CMK (cell line): ENCODE results near the gene EPB41L1.
A peak's percentile ranks its signal among the peaks of the same experiment; 100 is the strongest.

Source experiments
- DNase-seq: peaks from one replicate; pipeline ENCODE4 v3.0.0-alpha.2; 2010; ENCODE audit warnings: low read depth

Gene EPB41L1

GRCh38 chr20:36155991-36156390, 1.5 kb downstream of the EPB41L1 start:
- DNase-seq = no peak

- DNase-seq = no peak
Measured at GRCh38 chr20:36157610-36158009, 3.1 kb downstream of the EPB41L1 start.

DNA sequence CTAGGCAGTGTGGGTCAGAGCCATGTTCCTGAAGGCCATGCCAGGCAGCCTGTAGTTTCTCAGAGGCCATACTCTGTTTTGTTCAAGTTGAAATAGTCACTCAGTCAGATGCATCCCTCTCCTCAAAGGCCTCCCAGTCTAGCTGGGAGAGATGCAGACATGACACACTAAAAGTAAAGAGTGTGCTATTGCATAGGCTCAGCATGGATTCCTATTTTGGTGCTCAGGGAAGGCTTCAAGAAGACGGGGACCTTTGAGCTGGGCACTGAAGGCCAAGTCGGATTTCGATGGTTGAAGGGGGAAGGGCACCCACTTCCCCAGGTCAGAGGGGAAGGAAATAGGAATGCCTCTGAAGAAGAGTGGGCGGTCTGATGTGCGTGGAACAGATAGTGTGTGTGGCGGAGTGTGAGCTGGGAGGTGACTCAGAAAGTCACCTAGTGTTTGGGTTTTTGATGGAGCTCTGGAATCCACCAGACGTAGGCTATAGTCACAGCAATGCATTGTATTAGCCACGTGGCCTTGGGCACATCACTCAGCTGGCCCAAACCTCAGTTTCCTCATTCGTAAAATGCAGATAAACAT, 3.7 kb downstream of the EPB41L1 start:
- DNase-seq = no peak

DNA sequence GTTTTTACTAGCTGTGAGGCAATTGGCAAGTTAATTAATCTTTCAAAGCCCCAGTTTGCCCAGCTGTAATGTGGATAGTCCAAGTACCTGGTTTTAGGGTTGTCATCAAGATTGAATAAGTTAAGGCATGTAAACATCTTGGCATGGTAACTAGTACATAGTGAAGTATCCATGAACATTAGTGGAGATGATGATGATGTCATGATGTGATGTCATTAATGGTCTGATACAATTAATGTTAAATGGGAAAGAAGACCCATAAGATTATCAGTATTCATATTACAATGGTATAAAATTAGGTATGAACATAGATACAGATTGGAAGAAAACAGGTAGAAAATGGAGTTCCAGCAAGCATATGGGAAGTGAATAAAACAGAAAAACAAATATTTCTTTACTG, 5.3 kb downstream of the EPB41L1 start:
- no peak for DNase-seq

DNA sequence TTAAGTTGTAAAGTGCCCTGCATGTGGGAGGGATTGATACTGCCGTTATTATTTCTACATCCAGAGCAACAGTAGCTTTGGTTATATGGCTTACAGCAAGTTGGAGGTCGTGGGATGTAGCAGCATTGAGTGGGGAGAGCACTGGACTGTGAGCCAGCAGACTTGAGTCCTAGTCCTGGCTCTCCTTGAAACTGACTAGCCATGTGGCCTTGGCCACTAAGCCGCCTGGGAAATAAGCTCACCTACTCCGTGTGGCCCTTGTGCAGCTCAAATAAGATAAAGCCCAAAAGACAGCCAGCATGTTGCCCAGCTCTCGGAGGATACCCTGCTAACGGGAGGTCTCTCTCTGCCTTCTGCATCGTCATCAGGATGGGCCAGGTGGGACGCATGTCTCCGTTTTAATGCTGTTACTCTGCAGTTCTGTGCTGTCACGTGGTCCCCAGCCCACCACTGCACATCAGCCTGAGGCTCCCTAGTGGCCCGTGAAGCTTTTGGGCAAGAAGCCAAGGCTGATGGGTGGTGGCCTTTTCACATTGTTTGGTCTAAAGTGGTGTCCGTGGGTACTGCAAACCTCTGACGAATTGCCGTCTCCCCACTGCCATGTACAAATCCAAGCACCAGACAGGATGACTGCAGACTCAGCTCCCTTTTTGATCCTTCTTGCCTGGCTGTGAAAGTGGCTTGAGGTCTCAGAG, 7.9 kb downstream of the EPB41L1 start:
- DNase-seq = no peak

GRCh38 chr20:36167902-36168503, 13.5 kb downstream of the EPB41L1 start:
- DNase-seq = no peak

GRCh38 chr20:36170542-36171215, 16.1 kb downstream of the EPB41L1 start:
- DNase-seq = no peak

- peak; percentile 22 for DNase-seq
Measured at GRCh38 chr20:36173451-36173933, 19.0 kb downstream of the EPB41L1 start.

GRCh38 chr20:36175016-36175415, 20.5 kb downstream of the EPB41L1 start:
- DNase-seq = no peak

DNA sequence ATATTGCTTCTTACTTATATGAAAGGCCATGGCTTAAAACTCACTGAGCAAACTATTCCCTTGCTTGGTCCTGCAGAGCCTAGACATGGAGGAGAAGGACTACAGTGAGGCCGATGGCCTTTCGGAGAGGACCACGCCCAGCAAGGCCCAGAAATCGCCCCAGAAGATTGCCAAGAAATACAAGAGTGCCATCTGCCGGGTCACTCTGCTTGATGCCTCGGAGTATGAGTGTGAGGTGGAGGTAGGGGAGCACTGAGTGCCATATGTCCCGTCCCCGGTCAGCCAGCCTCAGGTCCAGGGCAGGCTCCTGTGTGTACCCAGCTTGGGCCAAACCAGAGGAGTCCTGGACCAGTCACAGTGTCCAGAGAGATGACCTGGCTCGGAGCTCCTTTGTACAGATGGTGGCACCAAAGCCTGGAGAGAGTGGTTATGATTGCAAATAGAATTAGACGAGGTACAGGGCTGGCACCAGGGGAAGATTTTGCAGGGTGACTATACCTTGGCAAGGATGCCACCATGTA, 21.0 kb downstream of the EPB41L1 start:
- DNase-seq = no peak

- DNase-seq = no peak
Measured at GRCh38 chr20:36177716-36178115, 23.2 kb downstream of the EPB41L1 start.

- DNase-seq = no peak
Measured at GRCh38 chr20:36179170-36179945, 24.8 kb downstream of the EPB41L1 start.

DNA sequence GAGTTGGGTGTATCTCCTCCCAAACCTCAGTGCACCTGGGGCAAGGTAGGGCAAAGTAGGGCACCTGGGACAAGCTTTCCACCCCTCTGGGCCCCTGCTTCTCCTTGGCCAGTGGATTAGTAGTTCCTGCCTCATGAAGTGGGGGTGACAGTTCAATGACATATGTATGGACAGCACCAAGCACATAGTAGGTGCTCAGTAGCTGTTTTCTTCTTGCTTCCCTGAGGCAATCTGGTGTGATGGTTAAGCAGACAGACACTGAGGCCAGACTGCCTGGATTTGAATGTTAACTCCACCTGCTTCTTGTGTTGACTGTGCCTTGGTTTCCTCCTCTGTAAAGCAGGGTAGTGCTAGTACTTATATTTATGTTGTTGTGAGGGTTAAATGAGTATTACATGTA, 25.8 kb downstream of the EPB41L1 start:
- no peak for DNase-seq

DNA sequence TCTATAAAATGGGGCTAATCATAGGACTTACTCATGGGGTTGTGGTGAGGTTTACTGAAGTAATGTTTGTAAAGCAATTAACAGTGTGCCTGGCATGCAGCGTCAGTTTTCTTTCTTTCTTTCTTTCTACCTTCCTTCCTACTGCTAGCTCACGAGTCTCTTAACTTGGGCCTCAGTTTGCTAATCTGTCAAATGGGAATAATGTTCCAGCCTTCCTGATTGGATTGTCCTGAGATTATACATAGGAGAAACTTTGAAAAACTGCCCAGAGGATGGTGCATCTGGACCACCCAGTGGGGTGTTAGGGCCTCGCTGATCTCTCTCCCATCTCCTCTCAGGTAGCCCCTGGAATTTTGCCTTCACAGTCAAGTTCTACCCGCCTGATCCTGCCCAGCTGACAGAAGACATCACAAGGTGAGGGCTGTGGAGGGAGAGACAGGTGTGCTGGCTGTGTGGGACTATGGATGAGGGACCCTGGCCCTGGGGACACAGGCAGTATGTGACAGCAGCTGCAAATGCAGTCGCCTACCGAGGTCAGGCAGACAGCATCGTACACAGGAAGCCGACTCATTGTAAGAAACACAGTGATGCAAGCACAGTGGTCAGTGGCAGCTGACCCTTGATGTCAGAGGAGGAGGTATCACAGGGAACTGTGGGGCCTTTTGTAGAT, 27.5 kb downstream of the EPB41L1 start:
- DNase-seq = no peak

- no peak for DNase-seq
Measured at GRCh38 chr20:36182604-36183154, 28.1 kb downstream of the EPB41L1 start.

DNA sequence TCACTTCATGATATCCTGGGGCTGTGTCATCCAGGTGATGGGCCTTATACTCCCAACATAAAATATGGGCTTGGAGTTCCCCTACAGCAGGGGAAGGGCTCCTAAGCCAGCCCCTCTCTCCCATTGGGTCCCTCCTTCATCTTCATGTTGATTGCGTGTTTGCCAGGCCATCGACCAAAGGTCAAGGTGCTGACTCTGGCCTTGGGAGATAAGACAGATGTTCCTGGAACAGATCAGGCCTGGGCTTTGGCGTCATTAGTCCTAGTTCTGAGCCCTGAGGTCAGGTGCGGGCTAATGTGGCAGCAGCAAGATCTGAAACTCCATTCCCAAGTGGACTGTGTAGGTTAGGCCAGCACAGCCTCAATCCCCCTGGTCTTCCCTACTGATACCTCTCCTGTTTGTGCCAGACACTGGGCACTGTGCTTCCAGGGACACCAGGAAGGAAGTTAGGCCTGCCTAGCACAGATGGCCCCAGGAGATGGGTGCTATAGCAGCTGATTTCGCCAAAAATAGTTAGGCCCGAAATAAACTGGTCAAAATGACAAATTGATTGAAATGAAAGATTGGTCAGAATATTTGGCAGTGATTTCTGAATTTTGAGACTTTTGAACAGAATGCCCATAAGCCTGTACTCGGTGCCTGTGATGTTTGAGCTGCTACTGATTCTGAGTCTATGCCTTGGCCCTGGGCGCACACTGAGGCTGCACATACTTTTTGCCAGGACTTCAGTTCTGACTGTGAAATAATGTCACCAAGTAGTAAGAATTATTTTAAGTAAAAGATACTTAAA, 28.8 kb downstream of the EPB41L1 start:
- no peak for DNase-seq

DNA sequence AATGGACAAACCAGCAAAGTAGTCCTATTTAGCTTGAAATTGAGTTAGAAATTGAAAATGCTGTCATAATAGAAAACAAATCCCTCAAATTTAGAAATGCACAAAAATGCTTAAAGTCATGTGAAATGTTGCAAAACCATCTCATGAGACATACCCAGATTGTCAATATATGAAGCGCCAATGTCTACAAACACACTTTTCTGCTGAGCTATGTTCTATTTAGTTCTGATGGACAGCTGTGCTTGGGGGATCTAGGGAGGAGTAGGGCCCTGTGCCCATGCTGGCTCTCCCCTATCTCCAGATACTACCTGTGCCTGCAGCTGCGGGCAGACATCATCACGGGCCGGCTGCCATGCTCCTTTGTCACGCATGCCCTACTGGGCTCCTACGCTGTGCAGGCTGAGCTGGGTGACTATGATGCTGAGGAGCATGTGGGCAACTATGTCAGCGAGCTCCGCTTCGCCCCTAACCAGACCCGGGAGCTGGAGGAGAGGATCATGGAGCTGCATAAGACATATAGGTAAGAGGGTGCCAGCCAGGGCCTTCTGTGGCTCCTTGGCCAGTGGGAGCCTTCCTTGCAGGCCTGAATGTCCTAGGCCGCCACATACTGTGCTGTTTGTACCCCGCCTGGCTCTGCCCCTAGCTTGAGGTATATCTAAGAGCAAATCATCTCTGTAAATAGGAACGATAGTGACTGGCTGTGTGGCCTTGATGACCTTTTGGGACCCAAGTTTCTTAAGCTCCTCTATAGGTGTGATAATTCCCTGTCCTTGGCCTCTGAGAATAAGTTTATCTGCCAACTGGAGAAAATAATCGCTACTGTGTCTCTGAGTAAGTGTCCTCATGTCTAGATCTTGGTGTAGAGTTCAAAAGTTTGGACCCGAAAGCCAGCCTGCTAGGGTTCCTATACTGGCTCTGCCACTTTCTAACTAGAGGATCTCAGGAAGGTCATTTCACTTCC, 30.6 kb downstream of the EPB41L1 start:
- no peak for DNase-seq

GRCh38 chr20:36193977-36194712, 39.6 kb downstream of the EPB41L1 start:
- no peak for DNase-seq
